ENCODE measurements around the gene DNAJC22.
"Not testable (repeated sequence)": the region's sequence is repeated elsewhere in the genome, so short reads cannot be mapped to it uniquely, and the experiment has no call there.

DNAJC22 gene

DNA sequence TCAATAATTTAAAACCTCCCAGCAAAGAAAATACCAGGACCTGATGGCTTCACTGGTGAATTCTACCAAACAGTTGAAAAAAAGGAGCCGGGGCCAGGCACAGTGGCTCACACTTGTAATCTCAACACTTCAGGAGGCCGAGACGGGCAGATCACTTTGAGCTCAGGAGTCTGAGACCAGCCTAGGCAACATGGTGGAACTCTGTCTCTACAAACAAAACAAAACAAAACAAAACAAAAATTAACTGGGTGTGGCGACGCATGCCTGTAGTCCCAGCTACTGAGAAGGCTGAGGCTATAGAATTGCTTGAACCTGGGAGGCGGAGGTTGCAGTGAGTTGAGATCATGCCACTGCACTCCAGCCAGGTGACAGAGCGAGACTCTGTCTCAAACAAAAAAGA lies 37.3 kb upstream of the DNAJC22 start:
- H3K27ac ChIP-seq (ENCODE audit: low read length) = no peak overlapping the region
- no peak overlapping the region for H3K4me2 ChIP-seq (ENCODE audit: insufficient read depth, low read length)
- no peak for ATAC-seq (ENCODE audit: insufficient read depth, low read depth)
- no peak for TF ChIP-seq EZH2 (IDR thresholded peaks at IDR 0.05; ENCODE audit: borderline replicate concordance, low read depth, low read length, severe bottlenecking)
- no peak for TF ChIP-seq CTCF (IDR thresholded peaks at IDR 0.05; ENCODE audit: borderline replicate concordance, extremely low read depth, low read length, poor library complexity, severe bottlenecking)
- no peaks in the 10 kb centered on the region for H4K20me1 ChIP-seq (ENCODE audit: insufficient read depth, low read length)
- H3K27me3 ChIP-seq (ENCODE audit: insufficient read depth, low read length, poor library complexity) = no peaks in the 10 kb centered on the region
- no peak overlapping the region for H3K4me3 ChIP-seq (ENCODE audit: low read depth in 1 of 2, low read length in 2 of 2)
- H2AFZ ChIP-seq (ENCODE audit: low read depth, low read length) = no peak overlapping the region
- no peaks in the 10 kb centered on the region for H3K36me3 ChIP-seq (ENCODE audit: insufficient read depth, low read length)
- H3K9ac ChIP-seq (ENCODE audit: low read depth, low read length) = no peak overlapping the region
- H3K4me1 ChIP-seq (ENCODE audit: insufficient read depth, low read length) = no peaks in the 10 kb centered on the region
- no peaks in the 10 kb centered on the region for H3K79me2 ChIP-seq (ENCODE audit: insufficient read depth, low read length)
- H3K9me3 ChIP-seq (ENCODE audit: insufficient read depth, low read length, severe bottlenecking) = no peaks in the 10 kb centered on the region
- DNase-seq = no peak

DNA sequence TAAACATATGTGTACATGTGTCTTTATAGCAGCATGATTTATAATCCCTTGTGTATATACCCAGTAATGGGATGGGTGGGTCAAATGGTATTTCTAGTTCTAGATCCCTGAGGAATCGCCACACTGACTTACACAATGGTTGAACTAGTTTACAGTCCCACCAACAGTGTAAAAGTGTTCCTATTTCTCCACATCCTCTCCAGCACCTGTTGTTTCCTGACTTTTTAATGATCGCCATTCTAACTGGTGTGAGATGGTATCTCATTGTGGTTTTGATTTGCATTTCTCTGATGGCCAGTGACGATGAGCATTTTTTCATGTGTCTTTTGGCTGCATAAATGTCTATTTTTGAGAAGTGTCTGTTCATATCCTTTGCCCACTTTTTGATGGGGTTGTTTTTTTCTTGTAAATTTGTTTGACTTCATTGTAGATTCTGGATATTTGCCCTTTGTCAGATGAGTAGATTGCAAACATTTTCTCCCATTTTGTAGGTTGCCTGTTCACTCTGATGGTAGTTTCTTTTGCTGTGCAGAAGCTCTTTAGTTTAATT lies 36.2 kb upstream of the DNAJC22 start:
- not testable (repeated sequence) for H3K4me2 ChIP-seq (ENCODE audit: insufficient read depth, low read length); H3K27me3 ChIP-seq (ENCODE audit: insufficient read depth, low read length, poor library complexity); H4K20me1 ChIP-seq (ENCODE audit: insufficient read depth, low read length); ATAC-seq (ENCODE audit: insufficient read depth, low read depth); H3K4me3 ChIP-seq (ENCODE audit: low read depth in 1 of 2, low read length in 2 of 2); DNase-seq; H3K36me3 ChIP-seq (ENCODE audit: insufficient read depth, low read length); H3K4me1 ChIP-seq (ENCODE audit: insufficient read depth, low read length); H3K9ac ChIP-seq (ENCODE audit: low read depth, low read length); H3K9me3 ChIP-seq (ENCODE audit: insufficient read depth, low read length, severe bottlenecking); H3K27ac ChIP-seq (ENCODE audit: low read length); H2AFZ ChIP-seq (ENCODE audit: low read depth, low read length); H3K79me2 ChIP-seq (ENCODE audit: insufficient read depth, low read length)

DNA sequence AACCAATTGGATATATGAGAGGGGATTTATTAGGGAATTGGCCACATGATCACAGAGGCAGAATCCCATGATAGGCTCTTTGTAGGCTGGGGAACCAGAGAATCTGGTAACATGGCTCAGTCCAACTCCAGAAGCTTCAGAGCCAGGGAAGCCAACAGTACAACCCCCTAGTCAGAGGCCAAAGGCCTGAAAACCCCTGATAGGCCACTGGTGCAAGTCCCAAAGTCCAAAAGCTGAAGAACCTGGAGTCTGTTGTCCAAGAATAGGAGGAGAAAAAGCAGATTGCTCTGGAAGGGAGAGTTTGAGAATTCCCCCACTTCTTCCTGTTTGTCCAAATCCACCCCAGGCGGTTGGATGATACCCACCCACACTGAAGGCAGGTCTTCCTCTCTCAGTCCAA lies 31.9 kb upstream of the DNAJC22 start:
- no peak overlapping the region for H3K9ac ChIP-seq (ENCODE audit: low read depth, low read length)
- H3K4me3 ChIP-seq (ENCODE audit: low read depth in 1 of 2, low read length in 2 of 2) = no peak overlapping the region
- no peaks in the 10 kb centered on the region for H3K9me3 ChIP-seq (ENCODE audit: insufficient read depth, low read length, severe bottlenecking)
- no peak for DNase-seq
- no peak overlapping the region for H2AFZ ChIP-seq (ENCODE audit: low read depth, low read length)
- no peaks in the 10 kb centered on the region for H4K20me1 ChIP-seq (ENCODE audit: insufficient read depth, low read length)
- H3K27me3 ChIP-seq (ENCODE audit: insufficient read depth, low read length, poor library complexity) = no peaks in the 10 kb centered on the region
- no peak overlapping the region for H3K4me2 ChIP-seq (ENCODE audit: insufficient read depth, low read length)
- H3K4me1 ChIP-seq (ENCODE audit: insufficient read depth, low read length) = no peaks in the 10 kb centered on the region
- H3K36me3 ChIP-seq (ENCODE audit: insufficient read depth, low read length) = no peaks in the 10 kb centered on the region
- TF ChIP-seq EZH2 (IDR thresholded peaks at IDR 0.05; ENCODE audit: borderline replicate concordance, low read depth, low read length, severe bottlenecking) (no peak), CTCF (IDR thresholded peaks at IDR 0.05; ENCODE audit: borderline replicate concordance, extremely low read depth, low read length, poor library complexity, severe bottlenecking) (no peak)
- no peak for ATAC-seq (ENCODE audit: insufficient read depth, low read depth)
- no peak overlapping the region for H3K27ac ChIP-seq (ENCODE audit: low read length)
- H3K79me2 ChIP-seq (ENCODE audit: insufficient read depth, low read length) = no peaks in the 10 kb centered on the region

GRCh38 chr12:49317118-49317517 lies 29.6 kb upstream of the DNAJC22 start:
- H3K27ac ChIP-seq (ENCODE audit: low read length); ATAC-seq (ENCODE audit: insufficient read depth, low read depth); H3K36me3 ChIP-seq (ENCODE audit: insufficient read depth, low read length); DNase-seq; H3K4me2 ChIP-seq (ENCODE audit: insufficient read depth, low read length); H3K4me1 ChIP-seq (ENCODE audit: insufficient read depth, low read length); H2AFZ ChIP-seq (ENCODE audit: low read depth, low read length); H3K4me3 ChIP-seq (ENCODE audit: low read depth in 1 of 2, low read length in 2 of 2); H3K27me3 ChIP-seq (ENCODE audit: insufficient read depth, low read length, poor library complexity); H4K20me1 ChIP-seq (ENCODE audit: insufficient read depth, low read length); H3K9me3 ChIP-seq (ENCODE audit: insufficient read depth, low read length, severe bottlenecking); H3K9ac ChIP-seq (ENCODE audit: low read depth, low read length); H3K79me2 ChIP-seq (ENCODE audit: insufficient read depth, low read length): not testable (repeated sequence)

- not testable (repeated sequence) for H3K27ac ChIP-seq (ENCODE audit: low read length); H2AFZ ChIP-seq (ENCODE audit: low read depth, low read length); H3K9me3 ChIP-seq (ENCODE audit: insufficient read depth, low read length, severe bottlenecking); ATAC-seq (ENCODE audit: insufficient read depth, low read depth); H4K20me1 ChIP-seq (ENCODE audit: insufficient read depth, low read length); H3K4me2 ChIP-seq (ENCODE audit: insufficient read depth, low read length); H3K4me3 ChIP-seq (ENCODE audit: low read depth in 1 of 2, low read length in 2 of 2); H3K9ac ChIP-seq (ENCODE audit: low read depth, low read length); H3K27me3 ChIP-seq (ENCODE audit: insufficient read depth, low read length, poor library complexity); DNase-seq
- peaks cover 26% of the 10 kb centered on the region for H3K79me2 ChIP-seq (ENCODE audit: insufficient read depth, low read length)
- peaks cover 17% of the 10 kb centered on the region for H3K36me3 ChIP-seq (ENCODE audit: insufficient read depth, low read length)
- peaks cover 31% of the 10 kb centered on the region for H3K4me1 ChIP-seq (ENCODE audit: insufficient read depth, low read length)
These were observed 26.1 kb upstream of the DNAJC22 start for GRCh38 chr12:49320411-49321103.
